ENCODE results near the gene SLC39A11. TPM values are rescaled to one million over a fixed set of nuclear protein-coding genes. Genes with fewer than 3 reads are reported as not detected.

Gene SLC39A11
- total RNA-seq, 1 experiment from 2014 or later: 56.1 TPM

- Histone ChIP-seq H3K27ac (ENCODE audit: low read length) (no peak overlapping the region), H3K36me3 (ENCODE audit: control insufficient read depth, insufficient read depth, low read length) (no peaks in the 10 kb centered on the region), H3K4me1 (ENCODE audit: control insufficient read depth, insufficient read depth, low read length) (no peaks in the 10 kb centered on the region), H3K4me3 (ENCODE audit: low read depth in 2 of 2, low read length in 2 of 2) (no peak overlapping the region), H3K27me3 (ENCODE audit: control insufficient read depth, insufficient read depth, low read length) (no peaks in the 10 kb centered on the region), H3K9me3 (ENCODE audit: control insufficient read depth, insufficient read depth, low read depth, low read length) (peaks cover 6% of the 10 kb centered on the region; the same call in 1 of the 2 replicates)
- no TSS peak for BruUV-seq (replicated peaks)
- TF ChIP-seq TCF7L2 (IDR thresholded peaks at IDR 0.05; ENCODE audit: low read depth, low read length) (no peak), POLR2AphosphoS5 (IDR thresholded peaks at IDR 0.05; ENCODE audit: low read depth, low read length) (no peak), REST (IDR thresholded peaks at IDR 0.05; ENCODE audit: insufficient read depth in 1 of 2, low read depth in 2 of 2, low read length in 1 of 2) (no peak)
- ChIA-PET CTCF (no interaction called here), POLR2A (no interaction called here)
- in situ Hi-C loops (cut with HindIII; ENCODE audit: low pct_unique_long_range_greater_than_20kb, low sequenced_read_pairs): no loop called here
- DNase-seq (ENCODE audit: low read depth, low spot score) (no peak), ATAC-seq (no peak)
- intact Hi-C loops (cut with micrococcal nuclease; ENCODE audit: unreplicated experiment): no loop called here
Observed at GRCh38 chr17:72883351-72883750, 209.1 kb downstream of the SLC39A11 start.

GRCh38 chr17:72882426-72882825 is 210.1 kb downstream of the SLC39A11 start:
- CTCF ChIA-PET: interaction anchor here (0.7 kb wide), 1 partner anchor 322 kb away, joined by 11 read pairs; no protein-coding TSS in a partner anchor
- peaks cover 6% of the 10 kb centered on the region; the same call in 1 of the 2 replicates for H3K9me3 ChIP-seq (ENCODE audit: control insufficient read depth, insufficient read depth, low read depth, low read length)
- H3K36me3 ChIP-seq (ENCODE audit: control insufficient read depth, insufficient read depth, low read length): no peaks in the 10 kb centered on the region

More at GRCh38 chr17:72882426-72882825, 210.1 kb downstream of the SLC39A11 start:
- BruUV-seq (replicated peaks): no TSS peak
- in situ Hi-C loops (cut with HindIII; ENCODE audit: low pct_unique_long_range_greater_than_20kb, low sequenced_read_pairs) (no loop called here), intact Hi-C loops (cut with micrococcal nuclease; ENCODE audit: unreplicated experiment) (no loop called here)
- POLR2A ChIA-PET: no interaction called here
- H3K4me1 ChIP-seq (ENCODE audit: control insufficient read depth, insufficient read depth, low read length): no peaks in the 10 kb centered on the region
- H3K4me3 ChIP-seq (ENCODE audit: low read depth in 2 of 2, low read length in 2 of 2): no peak overlapping the region
- ATAC-seq (no peak), DNase-seq (ENCODE audit: low read depth, low spot score) (no peak)
- H3K27me3 ChIP-seq (ENCODE audit: control insufficient read depth, insufficient read depth, low read length): no peaks in the 10 kb centered on the region
- no peak for TF ChIP-seq REST (IDR thresholded peaks at IDR 0.05; ENCODE audit: insufficient read depth in 1 of 2, low read depth in 2 of 2, low read length in 1 of 2)
- H3K27ac ChIP-seq (ENCODE audit: low read length): no peak overlapping the region

All from Panc1 (cell line).